IMR-90 (cell line): ENCODE measurements around the gene PPP1R37. TPM values are rescaled to one million over a fixed set of nuclear protein-coding genes. Genes with fewer than 3 reads are reported as not detected.

Source experiments
- ATAC-seq: fragments of 200-7000 bp; cut with Tn5 transposase; 2 replicates; pipeline ENCODE4 v1.9.1; 2020; ENCODE audit warnings: low read depth, mild to moderate bottlenecking, moderate library complexity
- BruUV-seq: library from RNA; stranded (reverse); fragments of 400-500 nt; replicated peaks from 2 replicates; lab custom pipeline; 2021; lab: Mats Ljungman, UMichigan
- CTCF ChIA-PET: fragments of 300-600 bp; formaldehyde crosslinking; extraction: SDS; loops from one replicate; lab custom pipeline; 2021; ENCODE audit warnings: antibody characterized with exemption; lab: Yijun Ruan, JAX
- POLR2A ChIA-PET: fragments of 300-600 bp; sonication (Branson Sonifier 250); formaldehyde crosslinking; loops from one replicate; lab custom pipeline; 2022; ENCODE audit warnings: antibody characterized with exemption; ENCODE audit not compliant: unreplicated experiment; lab: Charles Lee
- DNase-seq: peaks from one replicate; pipeline ENCODE4 v3.0.0; 2013
- H2AFZ ChIP-seq: replicated peaks from 2 replicates; pipeline ENCODE3; 2013; ENCODE audit warnings: low read length, mild to moderate bottlenecking; ENCODE audit not compliant: poor library complexity
- H2AK5ac ChIP-seq: 2 replicates; pipeline ENCODE4 v1.6.1; 2013; ENCODE audit warnings: low read depth, low read length, inconsistent platforms
- H2AK9ac ChIP-seq: replicated peaks from 2 replicates; pipeline ENCODE3; 2013; ENCODE audit warnings: mild to moderate bottlenecking, low read depth, low read length, moderate library complexity; ENCODE audit not compliant: poor library complexity
- H2BK120ac ChIP-seq: 2 replicates; pipeline ENCODE4 v1.6.1; 2013; ENCODE audit warnings: low read depth, low read length, inconsistent platforms
- H2BK15ac ChIP-seq: 3 replicates; pipeline ENCODE4 v1.6.1; 2013; ENCODE audit warnings: low read depth, low read length, inconsistent platforms
- H2BK20ac ChIP-seq: 2 replicates; pipeline ENCODE4 v1.6.1; 2013; ENCODE audit warnings: low read depth, mild to moderate bottlenecking, inconsistent platforms, low read length, moderate library complexity
- H2BK5ac ChIP-seq: 2 replicates; pipeline ENCODE4 v1.6.1; 2013; ENCODE audit warnings: mild to moderate bottlenecking, low read depth, low read length, inconsistent platforms; ENCODE audit not compliant: poor library complexity, severe bottlenecking
- H3K14ac ChIP-seq: replicated peaks from 2 replicates; pipeline ENCODE4 v1.6.1; 2013; ENCODE audit warnings: low read depth, low read length, inconsistent platforms
- H3K18ac ChIP-seq: 2 replicates; pipeline ENCODE4 v1.6.1; 2013; ENCODE audit warnings: low read depth, low read length, control low read depth
- H3K23ac ChIP-seq: 2 replicates; pipeline ENCODE4 v1.6.1; 2013; ENCODE audit warnings: low read depth, low read length, inconsistent platforms
- H3K27ac ChIP-seq: 2 replicates; pipeline ENCODE4 v1.5.1; 2013; ENCODE audit warnings: mild to moderate bottlenecking, control low read depth, low read length; ENCODE audit not compliant: insufficient read depth
- H3K27me3 ChIP-seq: 2 replicates; pipeline ENCODE4 v1.6.1; 2013; ENCODE audit warnings: low read length; ENCODE audit not compliant: control insufficient read depth, insufficient read depth
- H3K36me3 ChIP-seq: 2 replicates; pipeline ENCODE4 v1.6.1; 2013; ENCODE audit warnings: low read length, mixed read lengths; ENCODE audit not compliant: control insufficient read depth, insufficient read depth
- H3K4ac ChIP-seq: 2 replicates; pipeline ENCODE4 v1.6.1; 2013; ENCODE audit warnings: low read depth, low read length, inconsistent platforms
- H3K4me1 ChIP-seq: 2 replicates; pipeline ENCODE4 v1.6.1; 2013; ENCODE audit warnings: low read length, mixed read lengths; ENCODE audit not compliant: control insufficient read depth, insufficient read depth
- H3K4me2 ChIP-seq: 2 replicates; pipeline ENCODE4 v1.6.1; 2013; ENCODE audit warnings: low read depth, mild to moderate bottlenecking, control low read depth, low read length, moderate library complexity
- H3K4me3 ChIP-seq: 2 replicates; pipeline ENCODE4 v1.5.1; 2013; ENCODE audit warnings: low read depth, mild to moderate bottlenecking, control low read depth, low read length, moderate library complexity; ENCODE audit not compliant: insufficient read depth
- H3K56ac ChIP-seq: 2 replicates; pipeline ENCODE4 v1.6.1; 2013; ENCODE audit warnings: low read length, inconsistent platforms; ENCODE audit not compliant: insufficient read depth; ENCODE audit errors: extremely low read depth
- H3K79me1 ChIP-seq, 2 experiments: 2 replicates each; pipeline ENCODE4 v1.6.1; 2013; ENCODE audit warnings: low read length in 2 of 2, inconsistent platforms in 1 of 2, low read depth in 1 of 2
- H3K9ac ChIP-seq: 2 replicates; pipeline ENCODE4 v1.6.1; 2013; ENCODE audit warnings: low read depth, low read length, control low read depth
- H3K9me1 ChIP-seq: 2 replicates; pipeline ENCODE4 v1.6.1; 2013; ENCODE audit warnings: low read length, inconsistent platforms; ENCODE audit not compliant: insufficient read depth
- H3K9me3 ChIP-seq: 2 replicates; pipeline ENCODE4 v1.6.1; 2013; ENCODE audit warnings: low read length; ENCODE audit not compliant: control insufficient read depth, insufficient read depth
- H4K20me1 ChIP-seq: 2 replicates; pipeline ENCODE4 v1.6.1; 2013; ENCODE audit warnings: low read length, inconsistent platforms; ENCODE audit not compliant: insufficient read depth
- H4K5ac ChIP-seq: 2 replicates; pipeline ENCODE4 v1.6.1; 2013; ENCODE audit warnings: mild to moderate bottlenecking, low read depth, low read length, control low read depth
- H4K8ac ChIP-seq, 2 experiments: 2 replicates each; pipeline ENCODE4 v1.6.1; 2013; ENCODE audit warnings: low read depth in 2 of 2, low read length in 2 of 2, control low read depth in 1 of 2, inconsistent platforms in 1 of 2
- H4K91ac ChIP-seq: 2 replicates; pipeline ENCODE4 v1.6.1; 2013; ENCODE audit warnings: low read depth, low read length, inconsistent platforms; ENCODE audit not compliant: insufficient read depth
- BHLHE40 ChIP-seq: fragments of 150-350 bp; IDR thresholded peaks from 2 replicates; pipeline ENCODE4 v1.6.1; 2016; ENCODE audit warnings: mild to moderate bottlenecking, low read depth, low read length
- CEBPB ChIP-seq: IDR thresholded peaks from 2 replicates; pipeline ENCODE4 v1.6.1; 2012; ENCODE audit warnings: low read depth, low read length, improper control_type of control experiment
- CTCF ChIP-seq: conservative IDR thresholded peaks from 2 replicates; pipeline ENCODE4 v1.5.1; 2012; ENCODE audit warnings: mild to moderate bottlenecking, low read depth, low read length, improper control_type of control experiment
- ELK1 ChIP-seq: fragments of 150-350 bp; IDR thresholded peaks from 2 replicates; pipeline ENCODE4 v1.6.1; 2016; ENCODE audit warnings: low read depth, mild to moderate bottlenecking, low read length, moderate library complexity, borderline replicate concordance
- MAFK ChIP-seq: IDR thresholded peaks from 2 replicates; pipeline ENCODE4 v1.6.1; 2012; ENCODE audit warnings: low read depth, low read length, improper control_type of control experiment
- MAZ ChIP-seq: IDR thresholded peaks from 2 replicates; pipeline ENCODE4 v1.6.1; 2012; ENCODE audit warnings: low read depth, mild to moderate bottlenecking, low read length, improper control_type of control experiment, moderate library complexity, borderline replicate concordance
- MXI1 ChIP-seq: IDR thresholded peaks from 2 replicates; pipeline ENCODE4 v1.6.1; 2012; ENCODE audit warnings: low read depth, mild to moderate bottlenecking, low read length, moderate library complexity, borderline replicate concordance
- NFE2L2 ChIP-seq: fragments of 150-350 bp; IDR thresholded peaks from 2 replicates; pipeline ENCODE4 v1.6.1; 2016; ENCODE audit warnings: low read depth, mild to moderate bottlenecking, low read length
- POLR2A ChIP-seq: IDR thresholded peaks from 2 replicates; pipeline ENCODE4 v1.6.1; 2012; ENCODE audit warnings: mild to moderate bottlenecking, low read depth, low read length
- RAD21 ChIP-seq: IDR thresholded peaks from 2 replicates; pipeline ENCODE4 v1.6.1; 2012; ENCODE audit warnings: low read length, improper control_type of control experiment
- RCOR1 ChIP-seq: IDR thresholded peaks from 2 replicates; pipeline ENCODE4 v1.6.1; 2012; ENCODE audit warnings: mild to moderate bottlenecking, low read length, improper control_type of control experiment; ENCODE audit not compliant: insufficient replicate concordance
- RFX5 ChIP-seq: IDR thresholded peaks from 2 replicates; pipeline ENCODE4 v1.8.0; 2012; ENCODE audit warnings: low read depth, mild to moderate bottlenecking, low read length, moderate library complexity
- WGBS, 2 experiments: methylation state at CpG; one replicate each; pipeline versions ENCODE4 v1.1.5 to v1.1.7; 2013; ENCODE audit warnings: missing lambda C conversion rate in 2 of 2; ENCODE audit not compliant: insufficient read length in 1 of 2; ENCODE audit errors: extremely low coverage in 2 of 2; 5-methylcytosine and 5-hydroxymethylcytosine counted together
- dilution Hi-C: fragments of 300-500 bp; cut with HindIII; formaldehyde crosslinking; loops from one replicate; pipeline ENCODE4 v1.14.3; 2018; ENCODE audit warnings: low sequenced_read_pairs; ENCODE audit not compliant: unreplicated experiment
- in situ Hi-C: fragments of 300-500 bp; cut with MboI; formaldehyde crosslinking; loops from 3 replicates; pipeline ENCODE4 v1.14.3; 2019; ENCODE audit warnings: low sequenced_read_pairs, inconsistent platforms, mixed read lengths
- intact Hi-C: fragments of 100-400 bp; cut with micrococcal nuclease; formaldehyde crosslinking; loops from 2 replicates; pipeline ENCODE4 v1.10.0; 2022
- polyA plus RNA-seq, 3 experiments: library from polyadenylated mRNA; depleted of rRNA; stranded (reverse); fragments of >200 nt; gene quantifications; 2 replicates each; pipeline ENCODE4 v1.2.3, GENCODE V29; 2012; ENCODE audit warnings: low replicate concordance in 1 of 3
- total RNA-seq: library from RNA; depleted of rRNA; stranded (reverse); fragments of >200 nt; gene quantifications from 2 replicates; pipeline ENCODE4 v1.2.3, GENCODE V29; 2012
- TF ChIP-seq, protein P1 (sequence below): fragments of 150-350 bp; IDR thresholded peaks from 2 replicates; pipeline ENCODE4 v1.6.1; 2017; ENCODE audit warnings: mild to moderate bottlenecking, antibody characterized with exemption, low read length, low read depth

Gene PPP1R37
- total and polyA plus RNA-seq, 2 of the 4 experiments (the other 2 are of a cell fraction) = 13.1 to 18.5 TPM

- TF ChIP-seq MAZ = no peak
- TF ChIP-seq CEBPB = no peak
Observed at GRCh38 chr19:45149129-45149528, 56.1 kb downstream of the PPP1R37 start (continued).

- Histone ChIP-seq H2AFZ (no peak overlapping the region), H3K9ac (no peak overlapping the region), H3K9me3 (no peaks in the 10 kb centered on the region), H3K79me1 (no peaks in the 10 kb centered on the region), H2BK20ac (no peak overlapping the region), H4K5ac (no peak overlapping the region), H3K27me3 (peaks cover 20% of the 10 kb centered on the region), H2BK15ac (no peak overlapping the region), H3K36me3 (peaks cover 14% of the 10 kb centered on the region; the same call in 1 of the 2 replicates), H3K4me2 (no peak overlapping the region), H3K9me1 (peaks cover 7% of the 10 kb centered on the region; the same call in 1 of the 2 replicates), H3K56ac (no peak overlapping the region), H3K23ac (no peak overlapping the region), H3K14ac (no peak overlapping the region), H3K18ac (no peak overlapping the region), H2BK5ac (no peak overlapping the region), H4K20me1 (peaks cover 8% of the 10 kb centered on the region), H3K4ac (no peak overlapping the region), H2BK120ac (no peak overlapping the region), H4K8ac (no peak overlapping the region), H3K4me3 (no peak overlapping the region), H2AK5ac (no peak overlapping the region), H2AK9ac (no peak overlapping the region), H3K4me1 (peaks cover 18% of the 10 kb centered on the region), H3K27ac (no peak overlapping the region), H4K91ac (no peak overlapping the region)
- intact Hi-C loops (no loop called here), dilution Hi-C loops (no loop called here), in situ Hi-C loops (no loop called here)
- no peak for TF ChIP-seq MAFK
- no peak for TF ChIP-seq POLR2A
- TF ChIP-seq, protein P1, sequence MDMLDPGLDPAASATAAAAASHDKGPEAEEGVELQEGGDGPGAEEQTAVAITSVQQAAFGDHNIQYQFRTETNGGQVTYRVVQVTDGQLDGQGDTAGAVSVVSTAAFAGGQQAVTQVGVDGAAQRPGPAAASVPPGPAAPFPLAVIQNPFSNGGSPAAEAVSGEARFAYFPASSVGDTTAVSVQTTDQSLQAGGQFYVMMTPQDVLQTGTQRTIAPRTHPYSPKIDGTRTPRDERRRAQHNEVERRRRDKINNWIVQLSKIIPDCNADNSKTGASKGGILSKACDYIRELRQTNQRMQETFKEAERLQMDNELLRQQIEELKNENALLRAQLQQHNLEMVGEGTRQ = no peak
- TF ChIP-seq CTCF = no peak
- no peak for TF ChIP-seq NFE2L2
- TF ChIP-seq MXI1 = no peak
- no peak for TF ChIP-seq BHLHE40
- TF ChIP-seq RAD21 = no peak
- no peak for TF ChIP-seq RCOR1
- TF ChIP-seq MAZ = no peak
- TF ChIP-seq ELK1 = no peak
- TF ChIP-seq RFX5 = no peak
- TF ChIP-seq CEBPB = no peak
- WGBS, 2 experiments = 100% methylated on average over 2 of the region's 4 CpGs; no CpG with 5 or more reads in 1 of the 2 experiments
- no TSS peak for BruUV-seq
- DNase-seq (no peak), ATAC-seq (no peak)
- ChIA-PET CTCF (interaction anchor here (1.0 kb wide), 1 partner anchor 10 kb away, joined by 6 read pairs; no protein-coding TSS in a partner anchor), POLR2A (interaction anchor here (0.6 kb wide), 1 partner anchor 39 kb away, joined by 9 read pairs; no protein-coding TSS in a partner anchor)
Observed at GRCh38 chr19:45150180-45150579, 57.2 kb downstream of the PPP1R37 start.
